GM18505 (cell line): ENCODE measurements around the gene KRTAP10-7.

ENCODE experiments used
- ATAC-seq: cut with Tn5 transposase; IDR thresholded peaks from one replicate; pipeline ENCODE4 v1.9.1; 2021; ENCODE audit not compliant: unreplicated experiment
- POLR2A ChIP-seq: IDR thresholded peaks from 4 replicates; pipeline ENCODE4 v1.6.1; 2011; ENCODE audit warnings: borderline replicate concordance; ENCODE audit not compliant: insufficient read depth, insufficient read length; ENCODE audit errors: extremely low read depth

Gene KRTAP10-7

GRCh38 chr21:44648557-44649311 is 48.3 kb downstream of the KRTAP10-7 start:
- ATAC-seq, result no peak
- TF ChIP-seq POLR2A, result no peak

DNA sequence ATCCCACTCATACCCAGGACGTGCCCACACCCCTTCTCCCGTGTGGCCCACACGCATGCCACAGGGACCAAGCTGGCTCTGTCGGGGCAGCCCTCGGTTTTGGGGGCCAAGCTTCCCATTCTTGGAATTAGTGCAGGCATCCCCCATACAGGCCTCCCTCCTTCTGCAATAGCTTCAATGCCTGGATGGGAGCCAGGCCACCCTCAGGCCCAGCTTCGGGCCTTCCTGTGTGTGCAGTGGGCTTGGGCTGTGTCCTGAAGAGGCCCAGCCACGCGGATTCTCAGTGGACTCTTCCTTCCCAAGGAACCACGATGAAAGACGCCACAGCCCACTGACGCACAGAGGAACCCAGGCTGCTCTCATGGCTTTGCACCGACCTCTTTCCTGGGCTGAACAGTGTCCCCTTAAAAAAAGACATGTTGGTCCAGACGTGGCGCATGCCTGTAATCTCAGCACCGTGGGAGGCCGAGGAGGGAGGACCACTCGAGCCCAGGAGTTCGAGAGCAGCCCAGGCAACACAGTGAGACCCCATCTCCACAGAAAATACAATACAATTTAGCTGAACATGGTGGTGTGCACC is 49.2 kb downstream of the KRTAP10-7 start:
- TF ChIP-seq POLR2A, result no peak
- ATAC-seq, result no peak

- no peak for TF ChIP-seq POLR2A
- no peak for ATAC-seq
These were observed 50.0 kb downstream of the KRTAP10-7 start for GRCh38 chr21:44650265-44650972.

- no peak for ATAC-seq
- no peak for TF ChIP-seq POLR2A
These were observed 50.7 kb downstream of the KRTAP10-7 start for GRCh38 chr21:44650973-44651675.
